ENCODE data around the gene POLR1D.

Gene POLR1D

DNA sequence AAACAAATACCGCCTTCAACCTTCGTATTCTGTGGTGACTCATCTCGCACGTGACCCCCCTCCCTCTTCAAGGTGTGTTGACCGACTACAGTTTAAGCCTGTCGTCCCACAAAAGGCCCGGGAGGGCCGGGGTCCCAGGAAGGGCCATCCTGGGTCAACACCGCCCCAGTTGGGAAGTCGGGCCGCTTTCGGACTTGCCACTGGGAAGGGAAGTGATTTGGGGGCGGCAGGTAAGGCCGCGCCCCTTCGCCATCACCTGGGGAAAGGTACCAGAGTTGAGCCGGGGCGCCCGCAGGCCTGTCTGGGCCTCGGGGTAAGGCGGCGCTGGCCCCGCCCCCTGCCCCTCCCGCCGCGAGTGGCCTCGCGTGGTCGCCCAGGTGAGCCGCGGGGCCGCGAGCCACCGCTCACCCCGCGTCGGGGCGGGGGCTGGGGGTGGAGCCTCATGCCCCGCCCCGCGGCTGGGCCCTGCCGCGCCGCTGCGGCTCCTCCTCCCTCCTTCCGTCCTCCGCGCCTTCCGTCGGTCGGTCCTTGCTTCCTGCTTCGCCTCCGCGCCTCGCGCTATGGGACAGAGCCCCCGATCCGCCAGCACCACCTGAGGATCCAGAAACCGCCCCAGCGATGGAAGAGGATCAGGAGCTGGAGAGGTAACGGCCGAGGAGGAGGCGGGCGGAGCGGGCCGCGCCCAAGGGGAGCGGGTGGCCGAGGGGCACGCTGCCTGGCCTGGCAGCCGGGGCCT, at the start of gene POLR1D:
Gene POLR1D, plus strand, starts transcription at position 527 of the 736 bp plus-strand sequence. Its CDS starts 92 bp downstream, at position 619.
- Histone ChIP-seq H2AFZ (ENCODE audit: low read depth, low read length) (peak within 1 kb of the TSS; percentile 94), H3K79me2 (ENCODE audit: insufficient read depth, low read length) (peaks cover 95% of the 10 kb centered on the region)
- peak; percentile 62 for ATAC-seq (ENCODE audit: insufficient read depth, low read depth)

DNA sequence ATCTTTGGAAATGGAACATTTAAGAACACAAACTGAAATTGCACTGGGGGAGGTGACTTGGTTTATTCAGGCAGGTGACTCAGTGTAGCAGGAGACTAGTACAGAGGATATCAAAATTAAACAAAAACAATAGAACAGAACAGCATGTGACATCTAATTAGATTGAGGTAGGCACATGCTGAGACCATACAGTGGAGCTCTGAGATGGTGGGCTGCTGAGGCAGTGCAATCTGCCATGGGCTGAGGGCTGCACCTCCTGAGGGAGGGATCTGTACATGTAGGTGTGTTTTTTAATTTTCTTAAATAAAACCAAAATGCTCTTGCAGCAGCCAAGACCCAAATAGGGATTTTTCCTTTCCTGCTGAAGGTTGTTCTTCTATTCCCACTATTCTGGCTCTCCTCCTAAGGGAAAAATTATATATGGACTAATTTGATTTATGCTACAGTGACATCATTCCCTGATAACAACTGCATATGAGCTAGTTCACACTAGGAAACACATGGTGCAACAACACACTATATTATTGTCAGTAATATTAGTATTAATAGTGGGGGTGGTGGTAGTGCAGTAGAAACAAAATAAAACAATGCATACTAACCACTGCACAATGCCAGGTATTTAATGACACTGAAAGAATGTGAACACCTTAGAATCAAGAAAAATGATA, 49.3 kb upstream of the POLR1D start:
- Histone ChIP-seq H3K79me2 (ENCODE audit: insufficient read depth, low read length) (0 out of 2 replicates have a peak, but pooled peaks cover 4% of the 10 kb centered on the region), H2AFZ (ENCODE audit: low read depth, low read length) (no peak overlapping the region), H3K4me3 (ENCODE audit: low read depth in 1 of 2, low read length in 2 of 2) (no peak overlapping the region), H4K20me1 (ENCODE audit: insufficient read depth, low read length) (no peaks in the 10 kb centered on the region), H3K9me3 (ENCODE audit: insufficient read depth, low read length, severe bottlenecking) (no peaks in the 10 kb centered on the region), H3K9ac (ENCODE audit: low read depth, low read length) (no peak overlapping the region), H3K36me3 (ENCODE audit: insufficient read depth, low read length) (peaks cover 25% of the 10 kb centered on the region), H3K27ac (ENCODE audit: low read length) (no peak overlapping the region), H3K4me1 (ENCODE audit: insufficient read depth, low read length) (0 out of 2 replicates have a peak, but pooled peaks cover 5% of the 10 kb centered on the region), H3K4me2 (ENCODE audit: insufficient read depth, low read length) (no peak overlapping the region), H3K27me3 (ENCODE audit: insufficient read depth, low read length, poor library complexity) (no peaks in the 10 kb centered on the region)
- ATAC-seq (ENCODE audit: insufficient read depth, low read depth) = no peak
- no peak for DNase-seq
- no peak for TF ChIP-seq EZH2 (IDR thresholded peaks at IDR 0.05; ENCODE audit: borderline replicate concordance, low read depth, low read length, severe bottlenecking)
- no peak for TF ChIP-seq CTCF (IDR thresholded peaks at IDR 0.05; ENCODE audit: borderline replicate concordance, extremely low read depth, low read length, poor library complexity, severe bottlenecking)

More for the DNA sequence above, at the start of gene POLR1D:
- peak within 1 kb of the TSS; percentile 86 to 95 for H3K4me3 ChIP-seq (ENCODE audit: low read depth in 1 of 2, low read length in 2 of 2)
- H3K9me3 ChIP-seq (ENCODE audit: insufficient read depth, low read length, severe bottlenecking) = no peaks in the 10 kb centered on the region
- H3K36me3 ChIP-seq (ENCODE audit: insufficient read depth, low read length) = peaks cover 35% of the 10 kb centered on the region
- peaks cover 52% of the 10 kb centered on the region for H4K20me1 ChIP-seq (ENCODE audit: insufficient read depth, low read length)
- peak; percentile 83 for DNase-seq
- peak within 1 kb of the TSS; percentile 95 for H3K4me2 ChIP-seq (ENCODE audit: insufficient read depth, low read length)
- H3K9ac ChIP-seq (ENCODE audit: low read depth, low read length) = peak within 1 kb of the TSS; percentile 85
- peaks cover 76% of the 10 kb centered on the region for H3K4me1 ChIP-seq (ENCODE audit: insufficient read depth, low read length)
- TF ChIP-seq EZH2 (IDR thresholded peaks at IDR 0.05; ENCODE audit: borderline replicate concordance, low read depth, low read length, severe bottlenecking) (no peak), CTCF (IDR thresholded peaks at IDR 0.05; ENCODE audit: borderline replicate concordance, extremely low read depth, low read length, poor library complexity, severe bottlenecking) (no peak)
- no peaks in the 10 kb centered on the region for H3K27me3 ChIP-seq (ENCODE audit: insufficient read depth, low read length, poor library complexity)
- H3K27ac ChIP-seq (ENCODE audit: low read length) = peak within 1 kb of the TSS; percentile 85

GRCh38 chr13:27573265-27573664, 48.4 kb upstream of the POLR1D start:
- no peak overlapping the region for H3K27ac ChIP-seq (ENCODE audit: low read length)
- 0 out of 2 replicates have a peak, but pooled peaks cover 4% of the 10 kb centered on the region for H3K79me2 ChIP-seq (ENCODE audit: insufficient read depth, low read length)
- no peak overlapping the region for H3K9ac ChIP-seq (ENCODE audit: low read depth, low read length)
- DNase-seq (no peak), ATAC-seq (ENCODE audit: insufficient read depth, low read depth) (peak; percentile 42; the same call in 2 of the 3 replicates)
- H2AFZ ChIP-seq (ENCODE audit: low read depth, low read length) = no peak overlapping the region
- no peaks in the 10 kb centered on the region for H4K20me1 ChIP-seq (ENCODE audit: insufficient read depth, low read length)
- no peak overlapping the region for H3K4me3 ChIP-seq (ENCODE audit: low read depth in 1 of 2, low read length in 2 of 2)
- H3K27me3 ChIP-seq (ENCODE audit: insufficient read depth, low read length, poor library complexity) = no peaks in the 10 kb centered on the region
- 0 out of 2 replicates have a peak, but pooled peaks cover 5% of the 10 kb centered on the region for H3K4me1 ChIP-seq (ENCODE audit: insufficient read depth, low read length)
- no peak overlapping the region for H3K4me2 ChIP-seq (ENCODE audit: insufficient read depth, low read length)
- H3K36me3 ChIP-seq (ENCODE audit: insufficient read depth, low read length) = peaks cover 19% of the 10 kb centered on the region
- H3K9me3 ChIP-seq (ENCODE audit: insufficient read depth, low read length, severe bottlenecking) = no peaks in the 10 kb centered on the region
- TF ChIP-seq EZH2 (IDR thresholded peaks at IDR 0.05; ENCODE audit: borderline replicate concordance, low read depth, low read length, severe bottlenecking) = no peak

- H3K9me3 ChIP-seq (ENCODE audit: insufficient read depth, low read length, severe bottlenecking) = no peaks in the 10 kb centered on the region
- H3K36me3 ChIP-seq (ENCODE audit: insufficient read depth, low read length) = peaks cover 13% of the 10 kb centered on the region
- H3K27ac ChIP-seq (ENCODE audit: low read length) = no peak overlapping the region
- no peak overlapping the region for H3K9ac ChIP-seq (ENCODE audit: low read depth, low read length)
- 0 out of 2 replicates have a peak, but pooled peaks cover 5% of the 10 kb centered on the region for H3K4me1 ChIP-seq (ENCODE audit: insufficient read depth, low read length)
- H4K20me1 ChIP-seq (ENCODE audit: insufficient read depth, low read length) = no peaks in the 10 kb centered on the region
- H3K4me2 ChIP-seq (ENCODE audit: insufficient read depth, low read length) = no peak overlapping the region
- H2AFZ ChIP-seq (ENCODE audit: low read depth, low read length) = no peak overlapping the region
- H3K79me2 ChIP-seq (ENCODE audit: insufficient read depth, low read length) = 0 out of 2 replicates have a peak, but pooled peaks cover 4% of the 10 kb centered on the region
- no peaks in the 10 kb centered on the region for H3K27me3 ChIP-seq (ENCODE audit: insufficient read depth, low read length, poor library complexity)
- no peak for DNase-seq
- no peak for ATAC-seq (ENCODE audit: insufficient read depth, low read depth)
- no peak for TF ChIP-seq CTCF (IDR thresholded peaks at IDR 0.05; ENCODE audit: borderline replicate concordance, extremely low read depth, low read length, poor library complexity, severe bottlenecking)
- TF ChIP-seq EZH2 (IDR thresholded peaks at IDR 0.05; ENCODE audit: borderline replicate concordance, low read depth, low read length, severe bottlenecking) = no peak
- H3K4me3 ChIP-seq (ENCODE audit: low read depth in 1 of 2, low read length in 2 of 2) = no peak overlapping the region
These were observed 47.0 kb upstream of the POLR1D start for GRCh38 chr13:27574661-27575060.
